Suprapubic skin (tissue), 4 donors: ENCODE results near the gene PRKCE. TPM values are rescaled to one million over a fixed set of nuclear protein-coding genes. Genes with fewer than 3 reads are reported as not detected.

ENCODE experiments used
- DNase-seq, 2 donors: peaks; one replicate each; pipeline ENCODE4 v3.0.0-alpha.2; 2019; ENCODE audit warnings: low spot score in 2 of 2
- H3K27ac ChIP-seq: fragments of 200-600 bp; sonication (generic); one replicate; pipeline ENCODE4 v1.5.1; 2019
- H3K27me3 ChIP-seq: fragments of 200-600 bp; sonication (generic); one replicate; pipeline ENCODE4 v1.5.1; 2019
- H3K36me3 ChIP-seq: fragments of 200-600 bp; sonication (generic); one replicate; pipeline ENCODE4 v1.5.1; 2019
- H3K4me1 ChIP-seq: fragments of 200-600 bp; sonication (generic); one replicate; pipeline ENCODE4 v1.5.1; 2019
- H3K4me3 ChIP-seq: fragments of 200-600 bp; sonication (generic); one replicate; pipeline ENCODE4 v1.5.1; 2019; ENCODE audit warnings: mild to moderate bottlenecking
- H3K9me3 ChIP-seq: fragments of 200-600 bp; sonication (generic); one replicate; pipeline ENCODE4 v1.5.1; 2019
- CTCF ChIP-seq, 2 donors: fragments of 200-600 bp in 1 of 2; fragments of 450-650 bp in 1 of 2; sonication (generic) in 1 of 2; IDR thresholded peaks; one replicate each; pipeline ENCODE4 v1.5.1; 2016 to 2019; ENCODE audit warnings: antibody characterized with exemption in 2 of 2, mild to moderate bottlenecking in 1 of 2, moderate library complexity in 1 of 2
- EP300 ChIP-seq: sonication (generic); formaldehyde crosslinking; IDR thresholded peaks from one replicate; pipeline ENCODE4 v1.6.1; 2017; ENCODE audit warnings: antibody characterized with exemption
- POLR2A ChIP-seq, 2 donors: fragments of 450-650 bp; IDR thresholded peaks; one replicate each; pipeline ENCODE4 v1.6.1; 2017; ENCODE audit warnings: antibody characterized with exemption in 2 of 2, mild to moderate bottlenecking in 2 of 2, moderate library complexity in 2 of 2
- POLR2AphosphoS5 ChIP-seq, 3 donors: sonication (generic); formaldehyde crosslinking; IDR thresholded peaks; one replicate each; pipeline ENCODE4 v1.6.1; 2017; ENCODE audit warnings: antibody characterized with exemption in 3 of 3
- WGBS: methylation state at CpG from one replicate; pipeline ENCODE4 v1.1.5; 2018; 5-methylcytosine and 5-hydroxymethylcytosine counted together
- total RNA-seq, 4 donors: library from RNA; depleted of rRNA; stranded (reverse); fragments of >200 nt; gene quantifications; one replicate each; pipeline ENCODE4 v1.1.0, GENCODE V29; 2016

Gene PRKCE
- total RNA-seq, 4 donors from 2014 or later = 7.9 to 18.3 (median 12.5) TPM

DNA sequence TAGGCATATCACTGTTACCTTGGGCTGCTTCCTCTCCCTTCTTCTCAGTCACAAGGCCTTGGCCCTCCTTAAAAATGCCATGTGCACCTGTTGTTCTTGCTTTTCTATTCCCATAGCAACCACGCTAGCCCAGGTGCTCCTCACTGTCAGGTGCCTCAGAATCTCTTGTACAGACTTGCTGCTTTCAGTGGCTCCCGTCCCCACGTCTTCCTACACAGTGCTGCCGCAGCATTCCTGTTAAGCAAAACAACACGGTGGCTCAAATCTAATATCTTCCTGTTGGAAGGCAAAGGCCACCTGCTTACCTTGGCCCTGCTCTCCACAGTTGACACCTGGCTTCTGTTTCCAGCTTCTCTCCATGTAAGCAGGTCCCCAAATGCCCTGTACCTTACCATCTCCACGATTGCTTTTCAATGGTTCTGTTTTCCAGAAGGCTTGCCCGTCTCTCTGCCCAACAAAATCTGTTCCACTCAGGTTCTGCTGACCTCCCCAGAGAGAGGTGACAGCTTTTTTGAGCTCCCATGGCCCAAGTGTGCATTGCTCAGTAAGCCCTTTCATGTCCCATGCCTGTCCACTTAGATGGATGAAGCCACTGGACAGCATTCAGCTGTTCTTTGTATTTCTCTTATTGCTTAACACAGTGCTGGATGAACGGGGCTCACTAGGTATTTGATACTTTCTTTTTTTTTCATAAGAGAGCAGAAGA lies 240.4 kb downstream of the PRKCE start:
- Histone ChIP-seq H3K4me1 (peaks cover 72% of the 10 kb centered on the region), H3K9me3 (no peaks in the 10 kb centered on the region), H3K27me3 (no peaks in the 10 kb centered on the region), H3K4me3 (no peak overlapping the region), H3K36me3 (no peaks in the 10 kb centered on the region), H3K27ac (no peak overlapping the region)
- no peak for TF ChIP-seq POLR2A (IDR thresholded peaks at IDR 0.05)
- no peak for TF ChIP-seq CTCF (IDR thresholded peaks at IDR 0.05)
- no peak for TF ChIP-seq POLR2AphosphoS5 (IDR thresholded peaks at IDR 0.05)
- no peak for TF ChIP-seq EP300
- WGBS = 54% methylated on average over 8 of the region's 8 CpGs
- DNase-seq = no peak

- WGBS = 34% methylated on average over 3 of the region's 3 CpGs
- no peaks in the 10 kb centered on the region for H3K27me3 ChIP-seq
- H3K9me3 ChIP-seq = no peaks in the 10 kb centered on the region
- no peak overlapping the region for H3K27ac ChIP-seq
- H3K4me3 ChIP-seq = no peak overlapping the region
- no peaks in the 10 kb centered on the region for H3K36me3 ChIP-seq
- no peak for DNase-seq
- H3K4me1 ChIP-seq = peaks cover 68% of the 10 kb centered on the region
- TF ChIP-seq POLR2AphosphoS5 (IDR thresholded peaks at IDR 0.05) (no peak), EP300 (no peak), POLR2A (IDR thresholded peaks at IDR 0.05) (no peak), CTCF (IDR thresholded peaks at IDR 0.05) (no peak)
Observed at GRCh38 chr2:45892425-45892745, 240.9 kb downstream of the PRKCE start.

GRCh38 chr2:45892757-45893156 lies 241.3 kb downstream of the PRKCE start:
- no peak for DNase-seq
- Histone ChIP-seq H3K4me1 (peaks cover 68% of the 10 kb centered on the region), H3K4me3 (no peak overlapping the region), H3K36me3 (no peaks in the 10 kb centered on the region), H3K9me3 (no peaks in the 10 kb centered on the region), H3K27ac (no peak overlapping the region), H3K27me3 (no peaks in the 10 kb centered on the region)
- TF ChIP-seq POLR2AphosphoS5 (IDR thresholded peaks at IDR 0.05) = no peak
- TF ChIP-seq POLR2A (IDR thresholded peaks at IDR 0.05) = no peak
- TF ChIP-seq CTCF (IDR thresholded peaks at IDR 0.05) = no peak
- TF ChIP-seq EP300 = no peak
- 23% methylated on average over 7 of the region's 7 CpGs for WGBS

- WGBS = 90% methylated on average over 4 of the region's 4 CpGs
- TF ChIP-seq POLR2A (IDR thresholded peaks at IDR 0.05) = no peak
- no peak for TF ChIP-seq CTCF (IDR thresholded peaks at IDR 0.05)
- no peak for TF ChIP-seq POLR2AphosphoS5 (IDR thresholded peaks at IDR 0.05)
- no peak for TF ChIP-seq EP300
Observed at GRCh38 chr2:45894211-45894610, 242.7 kb downstream of the PRKCE start.

DNA sequence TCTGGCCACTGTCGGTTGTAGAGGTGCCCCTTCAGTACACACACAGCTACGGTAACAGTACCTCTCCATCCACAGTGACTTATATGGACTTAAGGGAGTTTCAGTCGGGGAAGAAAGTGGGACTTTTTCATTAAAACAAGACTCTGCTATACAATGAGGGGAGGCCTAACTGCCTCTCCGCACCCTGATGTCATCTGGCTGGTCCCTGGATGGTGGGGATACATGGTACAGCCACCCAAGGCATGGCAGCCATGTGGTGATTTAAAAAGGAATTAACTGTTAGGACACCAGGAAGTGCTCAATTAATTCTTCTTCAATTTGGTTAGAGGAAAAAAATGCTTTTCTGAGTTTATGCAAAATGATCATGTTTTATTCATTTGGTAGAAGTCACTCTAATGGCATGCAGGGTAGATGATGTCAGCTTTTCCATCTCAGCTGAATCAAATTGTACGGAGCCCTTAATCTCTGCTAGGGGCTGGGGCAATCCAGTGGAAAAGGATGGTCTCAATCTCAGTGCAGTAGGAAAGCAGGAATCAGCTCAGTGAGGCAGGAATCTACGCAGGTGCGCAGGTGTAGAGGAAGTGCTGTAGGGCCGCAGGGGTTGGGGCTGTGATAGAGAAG lies 243.9 kb downstream of the PRKCE start:
- no peak overlapping the region for H3K4me3 ChIP-seq
- no peaks in the 10 kb centered on the region for H3K9me3 ChIP-seq
- H3K27ac ChIP-seq = peak overlapping the region; percentile 67
- H3K36me3 ChIP-seq = no peaks in the 10 kb centered on the region
- H3K27me3 ChIP-seq = no peaks in the 10 kb centered on the region
- DNase-seq = no peak
- TF ChIP-seq POLR2AphosphoS5 (IDR thresholded peaks at IDR 0.05) (no peak), POLR2A (IDR thresholded peaks at IDR 0.05) (no peak), EP300 (no peak), CTCF (IDR thresholded peaks at IDR 0.05) (no peak)
- H3K4me1 ChIP-seq = peaks cover 62% of the 10 kb centered on the region
- 86% methylated on average over 8 of the region's 8 CpGs for WGBS

More at GRCh38 chr2:45894211-45894610, 242.7 kb downstream of the PRKCE start:
- Histone ChIP-seq H3K36me3 (no peaks in the 10 kb centered on the region), H3K27ac (no peak overlapping the region), H3K4me1 (peaks cover 68% of the 10 kb centered on the region), H3K27me3 (no peaks in the 10 kb centered on the region), H3K4me3 (no peak overlapping the region), H3K9me3 (no peaks in the 10 kb centered on the region)
- DNase-seq = no peak
